Parathyroid adenoma (tissue), 2 donors: ENCODE results near the gene GPR107.

Experiments
- H2AFZ ChIP-seq: fragments of 300-600 bp; sonication (generic); one replicate; pipeline ENCODE4 v1.7.0; 2017; ENCODE audit warnings: antibody characterized with exemption, mild to moderate bottlenecking
- H3K27ac ChIP-seq: fragments of 300-600 bp; sonication (generic); one replicate; pipeline ENCODE4 v1.7.0; 2017
- H3K27me3 ChIP-seq: fragments of 300-600 bp; sonication (generic); one replicate; pipeline ENCODE4 v1.7.0; 2017; ENCODE audit warnings: low read length; ENCODE audit not compliant: control insufficient read depth, insufficient read depth
- H3K36me3 ChIP-seq: fragments of 300-600 bp; sonication (generic); one replicate; pipeline ENCODE4 v1.7.0; 2017; ENCODE audit warnings: low read length; ENCODE audit not compliant: control insufficient read depth, insufficient read depth
- H3K4me1 ChIP-seq: fragments of 300-600 bp; sonication (generic); one replicate; pipeline ENCODE4 v1.7.0; 2017; ENCODE audit warnings: control low read depth
- H3K4me2 ChIP-seq: fragments of 300-600 bp; sonication (generic); one replicate; pipeline ENCODE4 v1.7.0; 2017; ENCODE audit warnings: low read length
- H3K4me3 ChIP-seq: fragments of 300-600 bp; sonication (generic); one replicate; pipeline ENCODE4 v1.7.0; 2017; ENCODE audit warnings: low read depth, low read length
- H3K79me2 ChIP-seq: fragments of 300-600 bp; sonication (generic); one replicate; pipeline ENCODE4 v1.7.0; 2017; ENCODE audit warnings: control low read depth
- H3K9ac ChIP-seq: fragments of 300-600 bp; sonication (generic); one replicate; pipeline ENCODE4 v1.7.0; 2017; ENCODE audit warnings: mild to moderate bottlenecking
- H3K9me3 ChIP-seq: fragments of 300-600 bp; sonication (generic); one replicate; pipeline ENCODE4 v1.7.0; 2017; ENCODE audit warnings: low read length; ENCODE audit not compliant: control insufficient read depth
- TF ChIP-seq, protein P1 (sequence below): fragments of 300-600 bp; sonication (generic); IDR thresholded peaks from one replicate; pipeline ENCODE4 v1.7.0; 2017; ENCODE audit warnings: antibody characterized with exemption, mild to moderate bottlenecking
- donor health status: primary hyperparathyroidism.

Gene GPR107

GRCh38 chr9:130073373-130073772, 19.7 kb downstream of the GPR107 start:
- TF ChIP-seq, protein P1, sequence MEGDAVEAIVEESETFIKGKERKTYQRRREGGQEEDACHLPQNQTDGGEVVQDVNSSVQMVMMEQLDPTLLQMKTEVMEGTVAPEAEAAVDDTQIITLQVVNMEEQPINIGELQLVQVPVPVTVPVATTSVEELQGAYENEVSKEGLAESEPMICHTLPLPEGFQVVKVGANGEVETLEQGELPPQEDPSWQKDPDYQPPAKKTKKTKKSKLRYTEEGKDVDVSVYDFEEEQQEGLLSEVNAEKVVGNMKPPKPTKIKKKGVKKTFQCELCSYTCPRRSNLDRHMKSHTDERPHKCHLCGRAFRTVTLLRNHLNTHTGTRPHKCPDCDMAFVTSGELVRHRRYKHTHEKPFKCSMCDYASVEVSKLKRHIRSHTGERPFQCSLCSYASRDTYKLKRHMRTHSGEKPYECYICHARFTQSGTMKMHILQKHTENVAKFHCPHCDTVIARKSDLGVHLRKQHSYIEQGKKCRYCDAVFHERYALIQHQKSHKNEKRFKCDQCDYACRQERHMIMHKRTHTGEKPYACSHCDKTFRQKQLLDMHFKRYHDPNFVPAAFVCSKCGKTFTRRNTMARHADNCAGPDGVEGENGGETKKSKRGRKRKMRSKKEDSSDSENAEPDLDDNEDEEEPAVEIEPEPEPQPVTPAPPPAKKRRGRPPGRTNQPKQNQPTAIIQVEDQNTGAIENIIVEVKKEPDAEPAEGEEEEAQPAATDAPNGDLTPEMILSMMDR: no peak
- no peak overlapping the region for H3K9ac ChIP-seq
- no peak overlapping the region for H3K4me2 ChIP-seq
- peaks cover 2% of the 10 kb centered on the region for H3K79me2 ChIP-seq
- no peak overlapping the region for H2AFZ ChIP-seq
- no peaks in the 10 kb centered on the region for H3K27me3 ChIP-seq
- H3K36me3 ChIP-seq: no peaks in the 10 kb centered on the region
- H3K4me3 ChIP-seq: no peak overlapping the region
- H3K9me3 ChIP-seq: no peaks in the 10 kb centered on the region
- no peak overlapping the region for H3K27ac ChIP-seq
- H3K4me1 ChIP-seq: no peaks in the 10 kb centered on the region

DNA sequence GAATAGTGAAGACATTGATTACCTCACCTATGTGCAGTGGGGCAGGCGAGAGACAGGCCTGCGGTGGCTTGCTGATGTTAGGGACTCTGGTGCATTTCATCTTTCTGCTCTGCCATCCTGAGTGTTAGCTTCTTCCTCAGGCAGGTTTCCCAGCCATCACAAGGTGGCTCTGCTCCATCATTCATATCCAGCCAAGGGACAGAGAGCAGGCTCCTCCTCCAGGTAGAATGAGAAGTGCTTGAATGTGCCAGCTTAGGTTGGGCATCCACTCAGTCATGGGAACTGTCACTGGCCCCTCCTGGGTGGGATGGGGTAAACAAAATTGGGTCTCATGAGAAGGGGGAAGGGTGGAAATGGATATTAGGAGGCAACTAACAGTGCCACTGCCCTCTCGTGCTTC, 24.8 kb downstream of the GPR107 start:
- no peak overlapping the region for H3K4me3 ChIP-seq
- H2AFZ ChIP-seq: no peak overlapping the region
- no peak overlapping the region for H3K27ac ChIP-seq
- no peaks in the 10 kb centered on the region for H3K36me3 ChIP-seq
- no peaks in the 10 kb centered on the region for H3K9me3 ChIP-seq
- TF ChIP-seq, protein P1: no peak
- no peaks in the 10 kb centered on the region for H3K27me3 ChIP-seq
- H3K4me2 ChIP-seq: no peak overlapping the region
- no peaks in the 10 kb centered on the region for H3K79me2 ChIP-seq
- no peak overlapping the region for H3K9ac ChIP-seq
- H3K4me1 ChIP-seq: no peaks in the 10 kb centered on the region

- no peak overlapping the region for H3K4me2 ChIP-seq
- TF ChIP-seq, protein P1: no peak
- H3K4me3 ChIP-seq: no peak overlapping the region
- no peaks in the 10 kb centered on the region for H3K27me3 ChIP-seq
- H3K4me1 ChIP-seq: no peaks in the 10 kb centered on the region
- no peaks in the 10 kb centered on the region for H3K9me3 ChIP-seq
- H3K27ac ChIP-seq: no peak overlapping the region
- H3K9ac ChIP-seq: no peak overlapping the region
- H3K79me2 ChIP-seq: no peaks in the 10 kb centered on the region
- no peak overlapping the region for H2AFZ ChIP-seq
- H3K36me3 ChIP-seq: no peaks in the 10 kb centered on the region
Measured at GRCh38 chr9:130084337-130084736, 30.6 kb downstream of the GPR107 start.

- no peak overlapping the region for H3K4me2 ChIP-seq
- H2AFZ ChIP-seq: no peak overlapping the region
- no peaks in the 10 kb centered on the region for H3K9me3 ChIP-seq
- no peaks in the 10 kb centered on the region for H3K79me2 ChIP-seq
- H3K27me3 ChIP-seq: no peaks in the 10 kb centered on the region
- H3K27ac ChIP-seq: no peak overlapping the region
- H3K9ac ChIP-seq: no peak overlapping the region
- TF ChIP-seq, protein P1: no peak
- no peaks in the 10 kb centered on the region for H3K4me1 ChIP-seq
- H3K36me3 ChIP-seq: no peaks in the 10 kb centered on the region
- H3K4me3 ChIP-seq: no peak overlapping the region
Measured at GRCh38 chr9:130088051-130088450, 34.3 kb downstream of the GPR107 start.

GRCh38 chr9:130089141-130089540, 35.4 kb downstream of the GPR107 start:
- no peak overlapping the region for H3K9ac ChIP-seq
- no peak overlapping the region for H2AFZ ChIP-seq
- H3K36me3 ChIP-seq: no peaks in the 10 kb centered on the region
- H3K27me3 ChIP-seq: no peaks in the 10 kb centered on the region
- no peak overlapping the region for H3K4me3 ChIP-seq
- H3K4me1 ChIP-seq: no peaks in the 10 kb centered on the region
- H3K27ac ChIP-seq: no peak overlapping the region
- TF ChIP-seq, protein P1: no peak
- H3K9me3 ChIP-seq: no peaks in the 10 kb centered on the region
- H3K4me2 ChIP-seq: no peak overlapping the region
- H3K79me2 ChIP-seq: no peaks in the 10 kb centered on the region
